ENCODE results near the gene KCNQ1.
"Not testable (repeated sequence)": the region's sequence is repeated elsewhere in the genome, so short reads cannot be mapped to it uniquely, and the experiment has no call there.

The KCNQ1 gene

DNA sequence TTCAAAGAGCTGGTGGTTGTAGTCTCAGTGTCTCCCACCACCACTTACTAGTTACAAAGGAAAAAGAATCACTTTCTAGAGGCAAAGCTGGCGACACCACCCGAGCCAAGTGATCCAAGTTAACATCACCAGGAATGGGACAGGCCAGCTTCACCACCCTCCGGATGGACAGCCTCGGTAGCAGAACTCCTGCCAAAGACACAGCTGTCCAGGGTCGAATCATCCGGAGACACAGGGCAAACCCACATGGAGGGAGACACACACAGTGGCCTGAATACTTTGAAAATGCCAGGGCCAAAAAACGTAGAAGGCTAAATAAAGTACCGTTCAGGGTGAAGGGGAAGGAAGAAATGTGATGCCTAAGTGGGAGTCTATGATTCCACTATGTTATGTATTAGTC lies 33.1 kb downstream of the KCNQ1 start:
- no peak for DNase-seq

DNA sequence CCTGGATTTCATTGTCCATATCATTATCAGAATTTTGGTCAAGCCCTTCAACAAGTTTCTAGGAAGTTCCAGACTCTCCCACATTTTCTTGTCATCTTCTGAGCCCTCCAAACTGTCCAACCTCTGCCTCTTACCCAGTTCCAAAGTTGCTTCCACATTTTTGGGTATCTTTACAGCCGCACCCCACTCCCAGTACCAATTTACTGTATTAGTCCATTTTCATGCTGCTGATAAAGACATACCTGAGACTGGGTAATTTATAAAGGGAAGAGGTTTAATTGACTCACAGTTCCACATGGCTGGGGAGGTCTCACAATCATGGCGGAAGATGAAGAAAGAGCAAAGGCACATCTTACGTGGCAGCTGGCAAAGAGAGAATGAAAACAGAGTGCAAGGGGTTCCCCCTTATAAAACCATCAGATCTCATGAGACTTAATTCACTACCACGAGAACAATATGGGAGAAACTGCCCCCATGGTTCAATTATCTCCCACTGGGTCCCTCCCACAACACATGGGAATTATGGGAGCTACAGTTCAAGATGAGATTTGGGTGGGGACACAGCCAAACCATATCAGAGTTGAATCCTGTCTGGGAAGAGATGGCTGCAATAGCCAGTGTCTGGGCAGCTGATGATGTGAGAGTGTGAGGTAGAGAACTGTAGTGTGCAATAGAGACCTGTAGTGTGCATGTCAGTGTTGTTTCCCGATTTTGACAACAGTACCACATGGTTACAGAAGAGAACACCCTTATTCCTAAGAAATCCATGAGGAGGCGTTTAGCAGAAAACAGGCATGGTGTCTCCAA lies 35.5 kb downstream of the KCNQ1 start:
- DNase-seq: not testable (repeated sequence)

GRCh38 chr11:2480874-2481220 lies 36.0 kb downstream of the KCNQ1 start:
- DNase-seq: no peak

DNA sequence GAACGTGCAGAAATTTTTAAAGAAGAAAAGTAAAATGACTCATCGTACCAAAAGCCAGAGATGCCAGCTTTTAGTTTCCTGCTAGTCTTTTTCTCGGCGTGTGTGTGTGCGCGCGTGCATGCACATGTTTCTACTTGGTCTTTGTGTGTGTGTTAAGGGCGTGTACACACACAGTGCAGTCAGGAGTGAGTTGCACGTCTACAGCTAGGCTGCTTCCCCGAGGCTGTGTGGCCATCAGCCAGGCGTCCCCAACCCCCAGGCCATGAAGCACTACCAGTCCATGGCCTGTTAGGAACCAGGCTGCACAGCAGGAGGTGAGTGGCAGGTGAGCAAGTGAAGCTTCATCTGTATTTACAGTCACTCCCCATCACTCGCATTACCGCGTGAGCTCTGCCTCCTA lies 36.4 kb downstream of the KCNQ1 start:
- no peak for DNase-seq

DNA sequence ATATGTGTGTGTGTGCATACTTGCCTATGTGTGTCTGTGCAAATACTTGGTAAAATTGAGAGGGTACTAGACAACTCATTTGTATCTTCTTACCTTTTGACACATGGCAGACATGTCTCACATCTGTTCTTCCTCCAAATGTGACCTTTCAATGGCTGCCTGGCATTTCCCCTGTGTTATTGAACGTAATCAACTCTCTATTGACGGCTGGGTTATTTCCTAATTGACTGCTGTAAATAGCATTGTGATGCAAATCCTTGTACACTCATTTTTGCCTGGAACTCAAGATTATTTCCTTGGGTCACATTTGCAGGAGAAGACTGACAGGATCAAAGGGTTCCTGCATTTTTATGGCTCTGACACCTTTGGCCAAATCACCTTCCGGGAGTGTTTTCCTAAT lies 37.4 kb downstream of the KCNQ1 start:
- no peak for DNase-seq

DNA sequence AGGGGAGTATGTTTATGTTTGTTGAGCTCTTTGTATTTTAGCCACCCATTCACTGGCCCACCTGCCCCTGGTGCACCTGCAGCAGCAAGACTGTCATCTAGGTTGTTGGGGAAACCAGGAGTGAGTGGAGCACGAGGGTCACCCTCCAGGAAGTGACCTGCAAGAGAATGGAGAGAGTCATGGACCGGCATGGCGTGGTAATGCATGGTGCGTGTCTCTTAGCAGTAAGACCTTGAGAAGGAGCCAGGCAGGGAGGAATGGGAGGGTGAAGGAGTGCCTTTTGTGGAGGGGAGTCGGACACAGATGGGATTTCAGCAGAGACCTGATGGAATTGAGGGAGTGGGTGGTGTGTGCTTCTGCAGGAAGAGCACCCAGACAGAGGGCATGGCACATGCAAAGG lies 37.9 kb downstream of the KCNQ1 start:
- no peak for DNase-seq

- DNase-seq: no peak
These were observed 38.6 kb downstream of the KCNQ1 start for GRCh38 chr11:2483426-2483825.

DNA sequence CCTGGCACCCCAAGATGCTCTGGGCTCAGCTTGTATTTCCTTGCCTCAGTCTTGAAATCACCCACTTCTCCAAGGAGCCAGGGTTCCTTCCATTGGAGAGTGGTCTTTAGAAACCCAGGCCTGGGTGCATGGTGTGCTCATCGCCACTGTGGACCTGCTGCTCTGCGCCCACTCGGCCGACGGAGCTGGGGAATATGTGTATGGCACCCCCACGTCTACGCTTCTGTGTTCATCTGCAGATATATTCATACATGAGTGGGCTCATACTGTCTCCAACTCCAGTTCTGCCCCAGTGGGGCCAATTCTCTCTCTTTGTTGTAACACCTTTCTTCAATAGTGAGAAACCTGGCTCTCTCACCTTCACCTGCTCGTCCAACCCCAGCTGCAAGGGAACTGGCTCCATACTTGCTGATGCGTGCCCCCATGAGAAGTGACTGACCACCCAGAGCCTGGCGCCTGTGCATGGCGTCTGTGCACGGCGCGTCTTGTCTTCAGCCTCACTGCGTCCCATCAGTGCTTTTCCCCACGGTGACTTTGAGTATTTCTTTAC lies 39.8 kb downstream of the KCNQ1 start:
- DNase-seq: no peak

GRCh38 chr11:2488004-2488403 lies 43.2 kb downstream of the KCNQ1 start:
- DNase-seq: no peak

DNA sequence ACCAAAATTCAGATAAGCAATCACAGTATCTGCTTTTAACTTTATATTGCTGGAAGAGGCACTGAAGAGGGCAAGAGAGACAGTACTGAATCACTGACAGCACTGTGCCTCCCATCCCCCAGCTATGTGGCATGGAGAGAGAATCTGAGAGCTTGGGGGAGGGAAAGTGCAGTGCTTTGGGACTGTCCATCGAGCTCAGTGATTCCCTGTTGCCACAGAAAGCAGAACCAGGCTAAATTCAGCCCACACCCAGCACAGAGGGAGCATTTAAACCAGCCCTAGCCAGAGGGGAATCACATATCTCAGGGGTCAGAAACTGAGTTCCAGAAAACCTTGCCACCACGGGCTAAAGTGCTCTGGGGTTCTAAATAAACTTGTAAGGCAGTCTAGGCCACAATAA lies 44.3 kb downstream of the KCNQ1 start:
- DNase-seq: no peak

GRCh38 chr11:2497951-2498350 lies 53.1 kb downstream of the KCNQ1 start:
- DNase-seq: not testable (repeated sequence)

DNA sequence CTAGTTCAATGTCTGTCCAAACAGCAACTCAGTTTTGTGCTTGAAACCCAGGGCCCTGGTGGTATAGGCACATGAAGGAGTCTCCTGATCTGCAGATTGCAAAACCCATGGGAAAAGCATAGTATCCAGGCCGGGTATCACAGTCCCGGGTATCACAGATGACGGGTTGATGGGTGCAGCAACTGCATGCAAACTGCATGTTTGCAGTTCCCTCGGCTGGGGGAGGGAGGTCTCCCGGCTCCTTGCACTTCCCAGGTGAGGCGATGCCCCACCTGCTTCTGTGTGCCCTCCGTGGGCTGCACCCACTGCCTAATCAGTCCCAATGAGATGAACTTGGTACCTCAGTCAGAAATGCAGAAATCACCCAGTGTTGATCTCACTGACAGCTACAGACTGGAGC lies 53.9 kb downstream of the KCNQ1 start:
- no peak for DNase-seq

DNA sequence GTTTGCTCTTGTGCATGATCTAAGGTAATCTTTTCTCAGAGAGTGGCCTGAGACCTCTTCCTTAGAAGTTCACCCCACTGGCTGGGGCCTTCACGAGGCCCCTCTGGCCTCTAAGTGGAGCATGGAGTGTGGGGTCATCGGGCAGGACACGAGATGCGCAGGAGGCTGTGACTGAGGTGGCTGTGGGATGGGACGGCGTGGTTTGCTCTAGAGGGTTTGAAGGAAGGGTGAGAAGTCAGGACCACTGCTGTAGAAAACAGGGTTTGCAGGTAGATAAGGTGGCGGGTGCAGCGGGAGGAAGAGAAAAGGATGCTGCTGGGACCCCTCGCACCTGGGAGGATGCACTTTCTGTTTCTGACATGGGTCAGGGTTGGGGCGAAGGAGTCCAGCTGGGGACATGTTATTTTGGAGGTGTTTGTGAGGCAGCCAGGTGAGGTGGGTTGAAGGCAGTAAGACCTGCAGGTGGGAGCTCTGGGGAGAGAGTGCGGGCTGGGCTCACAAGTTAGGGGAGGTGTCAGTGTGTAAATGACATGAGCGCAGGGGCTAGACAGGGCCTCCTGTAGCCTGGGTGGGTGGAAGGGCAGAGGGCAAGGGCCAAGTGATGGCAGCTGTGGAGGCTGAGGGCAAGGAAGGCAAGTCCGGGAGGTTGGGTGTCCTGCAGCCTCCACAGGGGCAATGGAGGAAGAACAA lies 62.5 kb downstream of the KCNQ1 start:
- DNase-seq: no peak

- no peak for DNase-seq
These were observed 63.3 kb downstream of the KCNQ1 start for GRCh38 chr11:2507945-2508749.

DNA sequence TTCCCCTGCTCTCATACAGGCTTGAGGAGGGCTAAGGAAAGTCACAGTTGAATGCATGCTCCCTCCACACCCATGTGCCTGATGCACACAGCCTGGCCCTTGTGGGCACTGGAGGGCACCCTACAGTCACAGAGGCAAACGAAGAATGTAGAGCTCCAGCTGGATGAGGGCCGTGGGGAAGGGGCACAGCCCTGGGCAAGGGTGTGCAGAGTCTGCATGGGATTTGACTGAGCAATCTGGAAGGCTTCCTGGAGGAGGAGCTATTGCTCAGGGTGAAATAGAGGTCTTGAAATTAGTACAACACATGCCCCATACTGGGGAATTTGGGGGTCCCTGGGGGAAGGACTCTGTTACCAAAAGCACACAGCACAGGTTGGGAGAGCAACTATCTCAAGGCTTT lies 64.0 kb downstream of the KCNQ1 start:
- no peak for DNase-seq

DNA sequence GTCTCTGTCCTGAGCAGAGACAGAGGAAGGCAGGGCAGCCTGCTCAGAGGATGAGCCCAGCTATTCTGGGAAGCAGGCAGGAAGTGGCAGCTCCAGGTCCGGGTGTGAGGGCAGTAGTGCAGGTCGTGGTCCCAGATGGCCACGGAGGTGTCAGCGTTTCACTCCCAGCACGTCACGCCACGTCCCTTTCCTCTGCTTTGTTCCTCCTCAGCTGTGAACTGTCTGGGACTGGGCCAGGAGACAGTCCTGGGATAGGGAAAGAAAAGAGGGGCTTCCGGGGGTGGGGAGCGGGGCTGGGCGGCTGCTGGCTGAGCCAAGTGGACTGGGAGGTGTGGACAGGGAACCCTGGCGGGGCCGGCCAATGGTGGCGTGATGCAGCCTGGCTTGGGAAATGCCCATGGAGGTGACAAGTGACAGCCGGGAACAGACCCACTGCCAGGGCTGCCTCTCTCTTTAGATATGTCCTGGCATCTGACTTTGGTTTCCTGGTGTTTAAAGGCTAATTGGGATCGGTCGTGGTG lies 64.7 kb downstream of the KCNQ1 start:
- no peak for DNase-seq

- DNase-seq: no peak
These were observed 66.0 kb downstream of the KCNQ1 start for GRCh38 chr11:2510626-2511402.

DNA sequence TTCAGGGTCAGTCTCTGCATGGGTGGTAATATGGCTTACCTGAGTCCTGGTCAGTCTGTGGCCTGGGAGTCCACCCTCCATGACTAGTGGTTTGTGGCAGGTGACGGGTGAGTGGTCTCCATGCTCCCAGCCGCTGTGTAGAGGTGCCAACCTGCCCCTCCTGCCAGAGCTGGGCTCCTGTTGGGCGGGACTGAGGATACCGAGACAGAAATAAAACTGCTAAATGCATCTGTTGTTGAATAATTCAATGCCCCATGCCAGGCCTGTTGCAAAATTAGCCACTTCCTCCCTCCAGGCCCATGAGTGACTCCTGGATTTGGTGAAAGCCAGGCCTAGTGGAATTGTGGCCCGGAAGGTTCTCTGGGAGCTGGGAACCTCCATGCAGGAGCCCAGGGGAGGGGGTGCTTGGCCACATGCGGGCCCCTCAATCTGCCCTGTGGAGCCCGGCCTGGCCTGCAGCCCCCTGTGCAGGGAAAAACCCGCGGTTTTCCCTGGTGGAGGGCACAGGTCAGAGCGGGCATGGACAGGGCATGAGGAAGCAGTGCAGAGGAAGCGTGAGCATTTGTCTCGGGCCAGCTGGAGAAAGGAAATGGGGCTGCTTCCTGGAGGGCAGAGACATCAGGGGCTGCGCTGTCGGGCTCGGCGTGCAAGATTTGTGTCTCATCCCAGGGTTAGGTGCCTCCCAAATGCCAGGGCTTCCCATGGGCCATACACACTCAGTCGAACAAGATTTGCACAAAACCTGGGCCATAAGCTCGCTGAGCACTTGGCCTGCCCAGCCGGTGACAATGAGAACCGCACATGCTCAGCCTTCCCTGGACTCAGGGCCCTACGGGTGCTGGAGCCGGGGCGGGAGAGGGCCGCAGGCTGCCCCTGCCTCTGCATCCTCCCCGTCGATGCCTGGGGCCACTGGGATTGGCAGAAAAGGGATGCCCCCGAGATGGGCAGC lies 66.9 kb downstream of the KCNQ1 start:
- DNase-seq: no peak

DNA sequence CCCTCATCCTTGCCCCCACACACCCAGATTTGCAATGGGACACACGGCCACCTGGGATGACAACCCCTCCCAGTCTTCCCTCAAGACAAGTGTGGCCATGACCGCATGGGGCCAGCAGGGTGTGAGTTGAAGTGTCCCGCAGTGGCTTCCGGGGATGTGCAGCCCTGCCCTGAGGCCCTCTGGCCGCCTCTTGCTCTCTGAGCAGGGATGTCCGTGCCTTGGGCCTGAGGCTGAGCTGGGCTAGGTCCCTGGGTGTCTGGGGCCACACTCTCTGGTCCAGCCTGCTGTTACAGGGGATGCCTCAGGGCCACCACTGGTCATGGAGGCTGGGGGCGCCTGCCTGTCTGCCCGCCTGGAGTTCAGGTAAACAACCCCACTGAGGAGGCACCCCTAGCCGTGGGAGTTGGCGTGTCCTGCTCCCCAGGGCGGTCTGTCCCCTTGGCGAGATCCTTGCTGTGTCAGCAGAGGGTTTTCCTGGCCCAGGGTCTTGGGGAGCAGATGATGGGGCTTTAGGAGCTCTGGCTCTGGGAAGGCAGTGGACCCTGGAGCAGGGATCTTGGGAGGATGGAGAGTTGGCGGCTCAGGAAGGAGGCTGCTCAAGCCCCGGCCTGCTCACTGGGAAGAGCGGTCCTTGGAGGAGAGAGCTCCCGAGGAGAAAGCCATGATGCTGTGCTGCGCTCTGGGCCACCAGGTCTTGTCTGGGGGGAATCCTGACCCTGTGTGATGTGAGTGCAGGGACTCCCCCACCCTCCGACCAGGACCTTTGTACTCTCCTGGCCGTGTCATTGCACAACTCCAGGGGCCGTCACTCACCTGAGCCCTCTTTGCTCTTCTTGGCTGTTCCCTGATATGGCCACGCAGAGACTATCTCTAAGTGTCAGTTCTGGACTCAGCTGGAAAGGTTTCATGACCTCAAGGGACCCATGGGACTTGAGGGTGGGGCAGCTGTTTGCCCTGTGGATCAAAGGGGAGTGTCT lies 67.9 kb downstream of the KCNQ1 start:
- no peak for DNase-seq

GRCh38 chr11:2513441-2513840 lies 68.6 kb downstream of the KCNQ1 start:
- DNase-seq: no peak

All from NCI-H2171 (cell line).